Right lobe of liver (tissue), 4 donors: Measurements from ENCODE around the gene TUNAR.

Experiments used
- POLR2A ChIP-seq: fragments of 450-650 bp; IDR thresholded peaks from one replicate; pipeline ENCODE4 v1.6.1; 2017; ENCODE audit warnings: antibody characterized with exemption, mild to moderate bottlenecking
- TF ChIP-seq, protein P1 (sequence below), 4 donors: fragments of 200-600 bp in 3 of 4; fragments of 450-650 bp in 1 of 4; IDR thresholded peaks; one replicate each; pipeline versions ENCODE4 v1.5.1 to v1.8.0; 2016 to 2022; ENCODE audit warnings: antibody characterized with exemption in 4 of 4, mild to moderate bottlenecking in 2 of 4
- donor health status: DM: no; HTN: no; CAD: no.
- donor health status: DM: no; HTN: no; CAD: no.
- donor health status: DM: no; HTN: yes; CAD: no.

- TF ChIP-seq, protein P1, sequence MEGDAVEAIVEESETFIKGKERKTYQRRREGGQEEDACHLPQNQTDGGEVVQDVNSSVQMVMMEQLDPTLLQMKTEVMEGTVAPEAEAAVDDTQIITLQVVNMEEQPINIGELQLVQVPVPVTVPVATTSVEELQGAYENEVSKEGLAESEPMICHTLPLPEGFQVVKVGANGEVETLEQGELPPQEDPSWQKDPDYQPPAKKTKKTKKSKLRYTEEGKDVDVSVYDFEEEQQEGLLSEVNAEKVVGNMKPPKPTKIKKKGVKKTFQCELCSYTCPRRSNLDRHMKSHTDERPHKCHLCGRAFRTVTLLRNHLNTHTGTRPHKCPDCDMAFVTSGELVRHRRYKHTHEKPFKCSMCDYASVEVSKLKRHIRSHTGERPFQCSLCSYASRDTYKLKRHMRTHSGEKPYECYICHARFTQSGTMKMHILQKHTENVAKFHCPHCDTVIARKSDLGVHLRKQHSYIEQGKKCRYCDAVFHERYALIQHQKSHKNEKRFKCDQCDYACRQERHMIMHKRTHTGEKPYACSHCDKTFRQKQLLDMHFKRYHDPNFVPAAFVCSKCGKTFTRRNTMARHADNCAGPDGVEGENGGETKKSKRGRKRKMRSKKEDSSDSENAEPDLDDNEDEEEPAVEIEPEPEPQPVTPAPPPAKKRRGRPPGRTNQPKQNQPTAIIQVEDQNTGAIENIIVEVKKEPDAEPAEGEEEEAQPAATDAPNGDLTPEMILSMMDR (IDR thresholded peaks at IDR 0.05) = no peak
- no peak for TF ChIP-seq POLR2A
Measured at GRCh38 chr14:95931384-95931783, 54.8 kb downstream of the TUNAR start.
